ENCODE results near the gene NOVA2. TPM values are rescaled to one million over a fixed set of nuclear protein-coding genes. Genes with fewer than 3 reads are reported as not detected.

Gene NOVA2
- total and polyA plus RNA-seq, 9 of the 15 experiments (the other 6 are each of a cell fraction or from before 2014, with no cell fraction given) = not detected

GRCh38 chr19:45886427-45887199 is 87.1 kb downstream of the NOVA2 start (continued):
- TF ChIP-seq SMARCB1 (IDR thresholded peaks at IDR 0.05; ENCODE audit: insufficient read length, low read depth) (no peak), UBTF (IDR thresholded peaks at IDR 0.05; ENCODE audit: borderline replicate concordance in 1 of 2, low read depth in 2 of 2, low read length in 2 of 2) (no peak), FOS (IDR thresholded peaks at IDR 0.05; ENCODE audit: extremely low read depth, insufficient read length) (no peak), MTA1 (IDR thresholded peaks at IDR 0.05; ENCODE audit: borderline replicate concordance) (peak; percentile 42; the same call in 1 of the 2 replicates), MEF2D (tag; conservative IDR thresholded peaks at IDR 0.05; ENCODE audit: low read depth) (no peak), KDM1A (IDR thresholded peaks at IDR 0.05) (peak; percentile 94 to 97), NCOR1 (IDR thresholded peaks at IDR 0.05) (0 out of 2 replicates have a peak, but pooled peaks have one; percentile 11), MECOM (CRISPR knock-in tag; IDR thresholded peaks at IDR 0.05) (no peak), ZBTB17 (CRISPR knock-in tag; IDR thresholded peaks at IDR 0.05) (no peak), RBM14 (IDR thresholded peaks at IDR 0.05; ENCODE audit: borderline replicate concordance, insufficient read depth, low read depth, low read length) (no peak), POLR2AphosphoS5 (IDR thresholded peaks at IDR 0.05; ENCODE audit: control insufficient read depth, insufficient read depth, low read depth, low read length) (peak; percentile 63), PATZ1 (CRISPR knock-in tag; IDR thresholded peaks at IDR 0.05; ENCODE audit: borderline replicate concordance) (no peak; the same call in 1 of the 2 replicates), HOMEZ (CRISPR knock-in tag; IDR thresholded peaks at IDR 0.05) (no peak), ID3 (CRISPR knock-in tag; IDR thresholded peaks at IDR 0.05) (no peak), ID3 (tag; IDR thresholded peaks at IDR 0.05) (no peak), ZHX1 (conservative IDR thresholded peaks at IDR 0.05; ENCODE audit: low read length) (no peak), ERF (CRISPR knock-in tag; IDR thresholded peaks at IDR 0.05) (0 out of 2 replicates have a peak, but pooled peaks have one; percentile 34), CREB1 (IDR thresholded peaks at IDR 0.05) (peak; percentile 84), CREB1 (CRISPR knock-in tag; IDR thresholded peaks at IDR 0.05) (peak; percentile 83)
